Left ventricle myocardium superior (tissue), 1 donor: ENCODE data around the gene SEPTIN2. TPM values are rescaled to one million over a fixed set of nuclear protein-coding genes. Genes with fewer than 3 reads are reported as not detected.
A peak's percentile ranks its signal among the peaks of the same experiment; 100 is the strongest.
"Not testable (repeated sequence)": the region's sequence is repeated elsewhere in the genome, so short reads cannot be mapped to it uniquely, and the experiment has no call there.

Source experiments
- ATAC-seq: fragments of 200-7000 bp; cut with Tn5 transposase; one replicate; pipeline ENCODE4 v1.9.1; 2020; ENCODE audit warnings: mild to moderate bottlenecking, moderate library complexity
- DNase-seq: peaks from one replicate; pipeline ENCODE4 v3.0.0-alpha.2; 2020
- intact Hi-C: fragments of 100-400 bp; cut with micrococcal nuclease; formaldehyde crosslinking; loops from one replicate; pipeline ENCODE4 v1.11.0; 2022
- long read RNA-seq: library from polyadenylated mRNA; unstranded; transcript quantifications from one replicate; pipeline ENCODE4 v2.0.0, GENCODE V29; 2021
- total RNA-seq: library from RNA; stranded (reverse); fragmentation: NEBNext Ultra II Directional; extraction: Animal tissue kit (Norgen Biotek cat#: 25700); gene quantifications from one replicate; pipeline ENCODE4 v1.2.1, GENCODE V29; 2021
- donor health status: DM: no; HTN: yes; CAD: no; lungs with severe emphysema.

Gene SEPTIN2
- 139 TPM for total RNA-seq
- long read RNA-seq, transcript SEPT2-203 (13 exons, 3,315 nt) = major isoform, 245 of 357 reads
- long read RNA-seq, transcript SEPT2-204 (13 exons, 3,701 nt) = minor isoform, 16 of 357 reads
- long read RNA-seq, transcript SEPT2-208 (12 exons, 3,267 nt) = minor isoform, 6 of 357 reads
- long read RNA-seq, partial matches to known transcripts = 19 of 357 reads
- long read RNA-seq, other reads (novel, unspliced or antisense) = 68 of 357 reads

- ATAC-seq (peak; percentile 56), DNase-seq (no peak)
- intact Hi-C loops = loop anchor here (5.0 kb wide), 1 partner anchor 36 kb away; no protein-coding TSS in a partner anchor
Observed at GRCh38 chr2:241315879-241316631, at the start of gene SEPTIN2. Gene SEPTIN2, plus strand, starts transcription at chr2:241315925. Its CDS starts 8,308 bp downstream, at chr2:241324233.

- intact Hi-C loops = no loop called here
- no peak for DNase-seq
- no peak for ATAC-seq
Observed at GRCh38 chr2:241267249-241268067, 48.3 kb upstream of the SEPTIN2 start.

- intact Hi-C loops = no loop called here
- ATAC-seq (no peak), DNase-seq (no peak)
Observed at GRCh38 chr2:241268306-241268705, 47.4 kb upstream of the SEPTIN2 start.

- ATAC-seq (no peak), DNase-seq (no peak)
- intact Hi-C loops = no loop called here
Observed at GRCh38 chr2:241268716-241269445, 46.8 kb upstream of the SEPTIN2 start.

- DNase-seq = no peak
- no peak for ATAC-seq
- intact Hi-C loops = no loop called here
Observed at GRCh38 chr2:241269707-241270520, 45.8 kb upstream of the SEPTIN2 start.

GRCh38 chr2:241270531-241270930 lies 45.2 kb upstream of the SEPTIN2 start:
- no peak for ATAC-seq
- intact Hi-C loops = no loop called here
- DNase-seq = no peak

- DNase-seq (peak; percentile 91), ATAC-seq (peak; percentile 87)
- intact Hi-C loops = no loop called here
Observed at GRCh38 chr2:241271706-241272302, 43.9 kb upstream of the SEPTIN2 start.

GRCh38 chr2:241272303-241273209 lies 43.2 kb upstream of the SEPTIN2 start:
- intact Hi-C loops = no loop called here
- ATAC-seq = peak; percentile 88

GRCh38 chr2:241273210-241274020 lies 42.3 kb upstream of the SEPTIN2 start:
- intact Hi-C loops = no loop called here
- ATAC-seq = no peak
- no peak for DNase-seq

More at GRCh38 chr2:241272303-241273209, 43.2 kb upstream of the SEPTIN2 start:
- DNase-seq = peak; percentile 85

- DNase-seq = no peak
- intact Hi-C loops = no loop called here
- no peak for ATAC-seq
Observed at GRCh38 chr2:241274127-241274526, 41.6 kb upstream of the SEPTIN2 start.

GRCh38 chr2:241275504-241275903 lies 40.2 kb upstream of the SEPTIN2 start:
- ATAC-seq (no peak), DNase-seq (no peak)
- intact Hi-C loops = no loop called here

GRCh38 chr2:241275910-241276309 lies 39.8 kb upstream of the SEPTIN2 start:
- intact Hi-C loops = no loop called here
- DNase-seq (no peak), ATAC-seq (no peak)

- ATAC-seq, DNase-seq, intact Hi-C loops: not testable (repeated sequence)
Observed at GRCh38 chr2:241278306-241278705, 37.4 kb upstream of the SEPTIN2 start.

- DNase-seq (no peak), ATAC-seq (peak; percentile 53)
- intact Hi-C loops = no loop called here
Observed at GRCh38 chr2:241279413-241279812, 36.3 kb upstream of the SEPTIN2 start.

GRCh38 chr2:241279828-241280227 lies 35.9 kb upstream of the SEPTIN2 start:
- DNase-seq (no peak), ATAC-seq (peak; percentile 53)
- intact Hi-C loops = no loop called here

- ATAC-seq (no peak), DNase-seq (no peak)
- intact Hi-C loops = no loop called here
Observed at GRCh38 chr2:241280291-241280690, 35.4 kb upstream of the SEPTIN2 start.
